Brain microvascular endothelial cell (primary cell): ENCODE data around the gene TNRC6C.
A peak's percentile ranks its signal among the peaks of the same experiment; 100 is the strongest.

ENCODE experiments used
- DNase-seq: peaks from one replicate; pipeline ENCODE4 v3.0.0-alpha.2; 2020
- H3K27ac ChIP-seq: fragments of 250-450 bp; sonication (Bioruptor Pico); 2 replicates; pipeline ENCODE4 v1.5.1; 2020; ENCODE audit warnings: mild to moderate bottlenecking, moderate library complexity
- H3K27me3 ChIP-seq: fragments of 250-450 bp; sonication (Bioruptor Pico); replicated peaks from 2 replicates; pipeline ENCODE4 v1.5.1; 2020; ENCODE audit warnings: mild to moderate bottlenecking
- H3K36me3 ChIP-seq: fragments of 250-450 bp; sonication (Bioruptor Pico); replicated peaks from 2 replicates; pipeline ENCODE4 v1.5.1; 2020; ENCODE audit warnings: mild to moderate bottlenecking
- H3K4me3 ChIP-seq: 2 replicates; pipeline ENCODE4 v1.5.1; 2011; ENCODE audit warnings: low read depth, mild to moderate bottlenecking, control low read depth, low read length, moderate library complexity
- in situ Hi-C: cut with HindIII; loops from 2 replicates; pipeline ENCODE4 v1.10.0; 2017; ENCODE audit warnings: low sequenced_read_pairs, low pct_ligation_motif_present
- TF ChIP-seq, protein P1 (sequence below): IDR thresholded peaks from 2 replicates; pipeline ENCODE4 v1.5.1; 2011; ENCODE audit warnings: low read depth, mild to moderate bottlenecking, moderate library complexity, low read length, control low read depth, inconsistent platforms; ENCODE audit errors: missing control alignments

TNRC6C gene

DNA sequence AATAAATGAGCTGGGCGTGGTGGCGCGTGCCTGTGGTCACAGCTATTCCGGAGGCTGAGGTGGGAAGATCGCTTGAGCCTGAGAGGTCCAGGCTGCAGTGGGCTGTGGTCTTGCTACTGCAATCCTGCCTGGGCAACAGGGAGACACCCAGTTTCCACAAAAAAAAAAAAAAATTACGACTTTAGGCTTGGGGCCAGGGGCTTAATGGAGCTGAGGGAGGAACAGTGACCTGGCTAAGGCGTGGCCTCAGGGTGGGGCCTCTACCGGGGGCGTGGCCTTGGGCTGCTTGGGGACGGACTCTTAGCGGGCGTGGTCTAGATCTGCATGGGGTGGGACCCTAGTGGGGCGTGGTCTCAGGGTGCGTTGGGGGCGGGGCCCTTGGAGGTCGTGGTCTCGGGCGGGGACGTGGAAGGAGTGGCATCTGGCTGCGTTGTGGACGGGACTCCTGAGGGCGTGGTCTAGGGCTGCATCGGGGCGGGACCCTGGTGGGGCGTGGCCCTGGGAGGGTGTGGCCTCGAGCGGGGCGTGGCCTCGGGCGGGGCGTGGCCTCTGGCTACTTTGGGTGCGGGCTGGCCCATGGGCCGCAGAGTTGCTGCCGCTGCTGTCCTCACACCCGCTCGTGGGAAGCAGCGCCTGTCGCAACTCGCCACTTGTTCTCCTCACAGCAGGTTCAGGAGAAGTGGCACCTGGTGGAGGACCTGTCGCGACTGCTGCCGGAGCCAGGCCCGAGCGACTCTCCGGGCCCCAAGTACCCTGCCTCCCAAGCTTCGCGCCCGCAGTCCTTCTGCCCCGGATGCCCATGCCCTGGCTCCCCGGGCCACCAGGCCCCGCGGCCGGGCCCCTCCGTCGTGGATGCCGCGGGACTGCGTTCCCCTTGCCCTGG is 181.9 kb downstream of the TNRC6C start:
- DNase-seq = peak; percentile 47
- no peak overlapping the region for H3K4me3 ChIP-seq
- TF ChIP-seq, protein P1, sequence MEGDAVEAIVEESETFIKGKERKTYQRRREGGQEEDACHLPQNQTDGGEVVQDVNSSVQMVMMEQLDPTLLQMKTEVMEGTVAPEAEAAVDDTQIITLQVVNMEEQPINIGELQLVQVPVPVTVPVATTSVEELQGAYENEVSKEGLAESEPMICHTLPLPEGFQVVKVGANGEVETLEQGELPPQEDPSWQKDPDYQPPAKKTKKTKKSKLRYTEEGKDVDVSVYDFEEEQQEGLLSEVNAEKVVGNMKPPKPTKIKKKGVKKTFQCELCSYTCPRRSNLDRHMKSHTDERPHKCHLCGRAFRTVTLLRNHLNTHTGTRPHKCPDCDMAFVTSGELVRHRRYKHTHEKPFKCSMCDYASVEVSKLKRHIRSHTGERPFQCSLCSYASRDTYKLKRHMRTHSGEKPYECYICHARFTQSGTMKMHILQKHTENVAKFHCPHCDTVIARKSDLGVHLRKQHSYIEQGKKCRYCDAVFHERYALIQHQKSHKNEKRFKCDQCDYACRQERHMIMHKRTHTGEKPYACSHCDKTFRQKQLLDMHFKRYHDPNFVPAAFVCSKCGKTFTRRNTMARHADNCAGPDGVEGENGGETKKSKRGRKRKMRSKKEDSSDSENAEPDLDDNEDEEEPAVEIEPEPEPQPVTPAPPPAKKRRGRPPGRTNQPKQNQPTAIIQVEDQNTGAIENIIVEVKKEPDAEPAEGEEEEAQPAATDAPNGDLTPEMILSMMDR = no peak
- no peaks in the 10 kb centered on the region for H3K36me3 ChIP-seq
- H3K27me3 ChIP-seq = no peaks in the 10 kb centered on the region
- no peak overlapping the region for H3K27ac ChIP-seq
- in situ Hi-C loops = no loop called here

DNA sequence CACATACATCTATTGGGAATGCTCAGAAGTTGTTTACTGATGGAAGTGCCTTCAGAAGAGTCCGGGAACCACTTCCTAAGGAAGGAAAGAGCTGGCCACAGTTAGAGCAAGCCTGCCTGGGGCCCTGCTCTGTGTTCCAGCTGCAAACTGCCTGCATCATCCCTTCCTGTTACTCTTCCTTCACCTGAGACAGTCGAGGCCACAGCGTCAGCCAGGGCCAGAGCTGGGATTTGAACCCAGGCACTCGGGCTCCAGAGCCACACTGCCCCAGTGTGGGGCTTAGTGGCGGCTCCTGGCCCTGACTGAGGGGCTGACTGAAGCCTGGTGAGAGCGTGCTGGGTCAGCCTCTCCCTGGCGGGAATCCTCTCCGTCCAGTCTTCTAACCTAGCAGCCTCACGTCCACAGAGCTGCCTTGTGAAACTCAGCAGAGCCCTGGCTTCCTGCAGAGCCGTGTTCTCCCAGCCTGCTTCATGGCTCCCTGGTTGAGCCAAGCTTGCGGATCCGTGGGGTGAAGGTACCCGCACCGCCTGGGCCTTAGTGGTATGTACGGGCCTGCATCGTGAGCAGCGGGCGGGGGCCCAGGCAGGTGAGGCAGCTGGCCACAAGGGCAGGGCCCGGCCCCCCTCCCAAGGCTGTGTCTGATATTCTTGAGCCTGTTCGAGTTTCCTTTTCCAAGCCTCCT is 183.1 kb downstream of the TNRC6C start:
- in situ Hi-C loops = no loop called here

DNA sequence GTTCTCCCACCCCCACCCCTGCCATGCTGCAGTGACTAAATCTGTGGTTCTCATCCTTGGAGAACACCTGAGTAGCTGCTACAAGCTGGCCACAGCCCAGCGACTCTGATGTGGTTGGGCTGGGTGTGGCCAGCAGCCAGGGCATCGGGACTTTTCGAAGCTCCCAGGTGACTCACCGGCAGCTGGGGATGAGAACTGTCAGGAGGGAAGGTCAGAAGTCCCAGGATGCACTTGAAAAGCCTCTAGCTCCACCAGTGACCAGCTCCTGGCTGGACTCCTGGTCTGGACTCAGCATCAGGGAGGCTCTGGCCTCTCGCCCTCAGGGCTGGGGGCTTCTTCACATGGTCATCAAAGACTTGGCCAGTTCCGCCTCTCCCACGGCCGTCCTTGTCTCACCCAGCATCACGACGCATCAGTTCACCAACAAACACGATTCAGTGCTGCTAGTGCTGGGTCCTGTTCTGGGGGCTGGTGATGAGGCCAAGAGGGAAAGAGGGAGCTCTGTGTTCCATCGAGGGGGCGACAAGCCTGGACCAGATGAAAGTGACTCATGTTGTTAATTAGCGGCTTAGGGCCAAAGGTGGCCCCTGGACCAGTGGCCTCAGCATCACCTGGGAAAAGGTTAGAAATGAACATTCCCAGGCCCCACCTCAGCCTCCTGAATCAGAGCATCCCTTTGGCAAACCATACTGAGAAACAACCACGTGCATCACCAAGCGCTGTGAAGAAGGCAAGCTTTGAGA is 183.8 kb downstream of the TNRC6C start:
- in situ Hi-C loops = no loop called here
- no peaks in the 10 kb centered on the region for H3K36me3 ChIP-seq
- peak; percentile 13 for DNase-seq
- H3K27ac ChIP-seq = no peak overlapping the region
- no peaks in the 10 kb centered on the region for H3K27me3 ChIP-seq
- TF ChIP-seq, protein P1 = no peak
- H3K4me3 ChIP-seq = no peak overlapping the region

More for the DNA sequence above, 183.1 kb downstream of the TNRC6C start:
- H3K36me3 ChIP-seq = no peaks in the 10 kb centered on the region
- TF ChIP-seq, protein P1 = no peak
- no peak overlapping the region for H3K27ac ChIP-seq
- no peaks in the 10 kb centered on the region for H3K27me3 ChIP-seq
- no peak overlapping the region for H3K4me3 ChIP-seq
- no peak for DNase-seq

DNA sequence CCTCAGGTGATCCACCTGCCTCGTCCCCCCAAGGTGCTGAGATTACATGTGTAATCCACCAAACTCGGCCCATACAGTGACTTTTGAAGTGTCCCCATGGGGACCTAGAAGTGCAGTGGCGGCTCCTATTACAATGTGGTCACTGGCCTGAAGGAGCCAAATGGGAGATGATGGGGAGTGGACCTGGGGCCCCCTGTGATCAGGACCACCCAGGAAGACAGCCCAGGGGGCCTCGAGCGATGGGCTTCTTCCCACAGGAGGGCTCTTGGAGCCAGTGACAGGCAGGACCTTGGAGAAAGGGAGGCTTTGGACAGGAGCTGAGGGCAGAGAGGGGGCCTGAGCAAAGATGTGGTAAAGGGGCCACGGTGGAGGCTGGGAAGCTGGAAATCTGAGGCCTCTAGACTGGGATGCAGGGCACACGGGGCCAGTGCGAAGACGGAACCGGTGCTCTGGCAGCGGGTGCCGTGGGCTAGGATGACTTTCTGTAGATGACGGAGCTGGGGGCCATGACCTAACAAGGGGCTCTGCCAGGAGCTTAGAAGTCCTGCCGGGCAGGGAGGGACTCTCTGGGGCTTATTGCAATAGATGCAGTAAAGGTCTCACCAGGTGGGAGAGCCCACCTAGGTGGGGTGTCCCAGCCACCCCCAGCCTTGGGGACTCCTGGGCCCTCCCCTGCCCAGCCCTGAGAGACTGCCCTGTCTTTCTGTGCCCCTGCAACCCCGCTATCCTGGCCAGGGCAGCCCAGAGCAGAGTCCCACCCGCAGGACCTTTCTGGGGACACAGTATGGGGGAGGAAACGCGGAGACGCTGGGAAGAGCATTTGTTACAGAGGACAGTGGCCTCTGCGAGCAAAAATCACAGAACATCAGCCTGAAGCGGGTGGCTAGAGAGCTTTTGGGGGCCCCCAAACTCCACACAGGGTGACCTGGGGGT is 185.0 kb downstream of the TNRC6C start:
- Histone ChIP-seq H3K4me3 (no peak overlapping the region), H3K36me3 (no peaks in the 10 kb centered on the region), H3K27ac (no peak overlapping the region), H3K27me3 (no peaks in the 10 kb centered on the region)
- in situ Hi-C loops = no loop called here
- DNase-seq = no peak
- TF ChIP-seq, protein P1 = no peak

DNA sequence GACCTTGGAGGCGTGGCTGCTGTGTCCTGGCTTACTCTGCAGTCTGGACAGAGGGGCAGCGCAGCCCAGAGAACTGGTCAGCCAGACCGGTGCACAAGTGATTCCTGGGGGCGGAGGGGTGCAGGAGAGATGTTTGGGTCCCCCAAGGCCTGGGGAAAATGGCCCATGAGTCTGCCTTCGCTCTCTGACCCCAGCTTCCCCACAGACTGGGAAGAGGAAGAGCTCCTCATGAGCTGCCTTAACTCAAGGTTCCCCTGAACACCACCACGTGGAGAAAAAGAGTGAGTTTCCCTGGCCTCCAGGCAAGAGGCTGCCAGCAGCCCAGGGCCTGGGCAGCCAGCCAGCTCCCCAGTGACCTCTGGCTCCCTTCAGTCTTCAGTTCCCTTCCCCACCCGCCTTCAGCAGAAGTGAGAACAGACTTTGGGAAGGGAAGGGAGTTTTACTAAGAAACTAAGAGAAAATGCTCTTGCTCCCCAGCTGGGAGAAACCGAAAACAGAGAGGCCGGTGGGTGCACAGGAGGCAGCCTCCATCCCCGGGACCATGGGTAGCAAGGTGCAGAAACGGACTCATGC is 185.7 kb downstream of the TNRC6C start:
- Histone ChIP-seq H3K27me3 (no peaks in the 10 kb centered on the region), H3K27ac (no peak overlapping the region), H3K36me3 (no peaks in the 10 kb centered on the region), H3K4me3 (no peak overlapping the region)
- peak; percentile 45 for DNase-seq
- in situ Hi-C loops = no loop called here
- TF ChIP-seq, protein P1 = peak; percentile 21
